OCI-LY1 (cell line): ENCODE data around the gene ZNF660.
A peak's percentile ranks its signal among the peaks of the same experiment; 100 is the strongest.

Experiments
- H2AFZ ChIP-seq: fragments of 200-600 bp; sonication (generic), shearing (Covaris generic); 2 replicates; pipeline ENCODE4 v1.6.0; 2014; ENCODE audit warnings: antibody characterized with exemption, mild to moderate bottlenecking, low read length
- H3F3A ChIP-seq: fragments of 200-600 bp; sonication (generic), shearing (Covaris generic); 2 replicates; pipeline ENCODE4 v1.6.0; 2014; ENCODE audit warnings: mild to moderate bottlenecking, antibody characterized with exemption, low read length, moderate library complexity; ENCODE audit not compliant: insufficient read depth
- H3K27ac ChIP-seq: fragments of 200-600 bp; sonication (generic); 2 replicates; pipeline ENCODE4 v1.5.1; 2014; ENCODE audit warnings: low read length, mixed run types, mild to moderate bottlenecking, low read depth; ENCODE audit not compliant: poor library complexity, severe bottlenecking
- H3K27me3 ChIP-seq: fragments of 200-600 bp; sonication (generic); 2 replicates; pipeline ENCODE4 v1.6.0; 2014; ENCODE audit warnings: antibody characterized with exemption, mild to moderate bottlenecking, low read length, moderate library complexity; ENCODE audit not compliant: insufficient read depth
- H3K36me3 ChIP-seq: fragments of 200-600 bp; sonication (generic); 2 replicates; pipeline ENCODE4 v1.6.1; 2014; ENCODE audit warnings: mild to moderate bottlenecking, antibody characterized with exemption, low read length, moderate library complexity, mixed read lengths; ENCODE audit not compliant: insufficient read depth
- H3K4me1 ChIP-seq: fragments of 200-600 bp; sonication (generic); 2 replicates; pipeline ENCODE4 v1.5.1; 2014; ENCODE audit warnings: mild to moderate bottlenecking, low read length, moderate library complexity; ENCODE audit not compliant: insufficient read depth, severe bottlenecking
- H3K4me2 ChIP-seq: fragments of 200-600 bp; sonication (generic), shearing (Covaris generic); 2 replicates; pipeline ENCODE4 v1.6.1; 2014; ENCODE audit warnings: low read length
- H3K4me3 ChIP-seq: fragments of 200-600 bp; sonication (generic); 2 replicates; pipeline ENCODE4 v1.5.1; 2014; ENCODE audit warnings: low read length, low read depth, mild to moderate bottlenecking, mixed read lengths; ENCODE audit not compliant: poor library complexity, severe bottlenecking
- H3K79me2 ChIP-seq: fragments of 200-600 bp; shearing (Covaris generic); 2 replicates; pipeline ENCODE4 v1.6.1; 2016; ENCODE audit warnings: mixed run types, low read length, mixed read lengths; ENCODE audit not compliant: insufficient read depth
- H3K9ac ChIP-seq: fragments of 200-600 bp; sonication (generic), shearing (Covaris generic); 2 replicates; pipeline ENCODE4 v1.6.1; 2014; ENCODE audit warnings: mild to moderate bottlenecking, low read length, mixed read lengths
- H3K9me2 ChIP-seq: fragments of 200-600 bp; sonication (generic), shearing (Covaris generic); 2 replicates; pipeline ENCODE4 v1.6.1; 2014; ENCODE audit warnings: low read depth, mild to moderate bottlenecking, low read length, mixed read lengths
- H3K9me3 ChIP-seq: fragments of 200-600 bp; shearing (Covaris generic); 2 replicates; pipeline ENCODE4 v1.6.1; 2014; ENCODE audit warnings: low read length, mixed read lengths
- H4K20me1 ChIP-seq: fragments of 200-600 bp; sonication (generic), shearing (Covaris generic); 2 replicates; pipeline ENCODE4 v1.6.0; 2016; ENCODE audit warnings: mild to moderate bottlenecking, low read length; ENCODE audit not compliant: insufficient read depth
- CTCF ChIP-seq: fragments of 200-600 bp; sonication (generic), shearing (Covaris generic); IDR thresholded peaks from 2 replicates; pipeline ENCODE4 v1.5.1; 2017; ENCODE audit warnings: mild to moderate bottlenecking, antibody characterized with exemption, low read length, moderate library complexity, mixed read lengths
- EZH2 ChIP-seq: fragments of 200-600 bp; sonication (generic), shearing (Covaris generic); IDR thresholded peaks from 2 replicates; pipeline ENCODE4 v1.8.0; 2017; ENCODE audit warnings: borderline replicate concordance, mixed run types, mild to moderate bottlenecking, antibody characterized with exemption, low read length, moderate library complexity, mixed read lengths

The ZNF660 gene

GRCh38 chr3:44648564-44649229, 63.9 kb downstream of the ZNF660 start, which contains the start of gene ZNF35:
TSS of gene ZNF35 (plus strand) at chr3:44648732. CDS start at chr3:44651068, 2,336 bp downstream.
- Histone ChIP-seq H3K9me3 (no peaks in the 10 kb centered on the region), H3K4me3 (peak within 1 kb of the TSS; percentile 73), H3K27ac (no peak within 1 kb of the TSS), H3K36me3 (peaks cover 32% of the 10 kb centered on the region), H3K4me1 (peaks cover 16% of the 10 kb centered on the region), H3K27me3 (no peaks in the 10 kb centered on the region), H4K20me1 (no peaks in the 10 kb centered on the region), H3K4me2 (peak within 1 kb of the TSS; percentile 85), H3K9me2 (no peaks in the 10 kb centered on the region), H3K9ac (peak within 1 kb of the TSS; percentile 70), H3K79me2 (no peaks in the 10 kb centered on the region), H3F3A (no peaks in the 10 kb centered on the region), H2AFZ (peak within 1 kb of the TSS; percentile 95)
- TF ChIP-seq CTCF (no peak), EZH2 (no peak)
